H1 (cell line): Measurements from ENCODE around the gene SURF4. TPM values are rescaled to one million over a fixed set of nuclear protein-coding genes. Genes with fewer than 3 reads are reported as not detected.
A peak's percentile ranks its signal among the peaks of the same experiment; 100 is the strongest.

Experiments used
- CBX5 ChIP-seq: fragments of 300-800, 300-1000 bp; sonication (generic); IDR thresholded peaks from 2 replicates; pipeline ENCODE4 v1.7.1; 2016; ENCODE audit warnings: antibody characterized with exemption, low read length, low read depth
- CHD7 ChIP-seq: fragments of 300-600 bp; sonication (generic); IDR thresholded peaks from 2 replicates; pipeline ENCODE4 v1.7.1; 2012; ENCODE audit warnings: low read length, moderate library complexity, mild to moderate bottlenecking, inconsistent platforms; ENCODE audit not compliant: insufficient replicate concordance
- CREB1 ChIP-seq: IDR thresholded peaks from 2 replicates; pipeline ENCODE4 v1.6.1; 2012; ENCODE audit warnings: inconsistent platforms
- NRF1 ChIP-seq: IDR thresholded peaks from 2 replicates; pipeline ENCODE4 v1.6.1; 2011; ENCODE audit warnings: mild to moderate bottlenecking, low read depth, low read length, improper control_type of control experiment
- POLR2A ChIP-seq, 2 experiments: IDR thresholded peaks; 1 replicate in 1 of 2; 2 replicates in 1 of 2; pipeline ENCODE4 v1.6.1; 2011; ENCODE audit warnings: low read depth in 2 of 2, low read length in 2 of 2, mild to moderate bottlenecking in 2 of 2; ENCODE audit errors: control extremely low read depth in 1 of 2
- POLR2AphosphoS5 ChIP-seq: IDR thresholded peaks from 2 replicates; pipeline ENCODE4 v1.6.1; 2011; ENCODE audit warnings: low read depth, low read length
- SIRT6 ChIP-seq: IDR thresholded peaks from one replicate; pipeline ENCODE4 v1.7.1; 2012; ENCODE audit warnings: low read length, inconsistent platforms
- SP1 ChIP-seq: IDR thresholded peaks from 2 replicates; pipeline ENCODE4 v1.6.1; 2011; ENCODE audit warnings: low read depth, low read length
- SP4 ChIP-seq: IDR thresholded peaks from 2 replicates; pipeline ENCODE4 v1.6.1; 2012; ENCODE audit warnings: low read length, inconsistent platforms
- SUZ12 ChIP-seq: fragments of 200-600 bp; sonication (generic); IDR thresholded peaks from 2 replicates; pipeline ENCODE4 v1.6.1; 2012; ENCODE audit warnings: mild to moderate bottlenecking, inconsistent platforms, low read length, moderate library complexity, mixed read lengths
- YY1 ChIP-seq: IDR thresholded peaks from 2 replicates; pipeline ENCODE4 v1.6.1; 2011; ENCODE audit warnings: low read depth, mild to moderate bottlenecking, low read length
- polyA plus RNA-seq, 7 experiments: library from polyadenylated mRNA; depleted of rRNA in 3 of 7; stranded (reverse) in 5 of 7; unstranded in 2 of 7; fragments of >200 nt in 5 of 7; fragments of 200-250 nt in 2 of 7; gene quantifications; 1 replicate in 5 of 7; 2 replicates in 1 of 7; 4 replicates in 1 of 7; pipeline versions ENCODE4 v1.2.1 to v1.2.3, GENCODE V29; 2011 to 2013; ENCODE audit warnings: missing spikeins in 2 of 7, mixed read lengths in 2 of 7
- total RNA-seq: library from RNA; stranded (reverse); fragmentation: NEBNext Ultra II Directional; extraction: Animal tissue kit (Norgen Biotek cat#: 25700); gene quantifications from 2 replicates; pipeline ENCODE4 v1.2.1, GENCODE V29; 2021

The SURF4 gene
- total and polyA plus RNA-seq, 2 of the 8 experiments (the other 6 are each of a cell fraction or from before 2014, with no cell fraction given): 176 to 182 TPM

- TF ChIP-seq CHD7 (no peak), NRF1 (no peak), SP1 (no peak), SUZ12 (no peak), SP4 (no peak), POLR2AphosphoS5 (peak; percentile 42; the same call in 1 of the 2 replicates), SIRT6 (no peak), POLR2A (IDR thresholded peaks at IDR 0.05; ENCODE audit: control extremely low read depth in 1 of 2, low read depth in 2 of 2, low read length in 2 of 2) (peak in 1 of 2 experiments; percentile 18; a peak in 1 of 3 replicates), YY1 (no peak), CREB1 (no peak), CBX5 (no peak)
Measured at GRCh38 chr9:133348718-133349573, 26.9 kb downstream of the SURF4 start (continued).
